ENCODE data around the gene SMARCAD1.
"Not testable (repeated sequence)": the region's sequence is repeated elsewhere in the genome, so short reads cannot be mapped to it uniquely, and the experiment has no call there.

SMARCAD1 gene

GRCh38 chr4:94307231-94307871, 99.7 kb downstream of the SMARCAD1 start:
- no peak for DNase-seq (ENCODE audit: low spot score)
- Histone ChIP-seq H3K4me3 (no peak overlapping the region), H3K27ac (no peak overlapping the region)
- no peak for TF ChIP-seq CTCF (IDR thresholded peaks at IDR 0.05)

GRCh38 chr4:94319927-94320326, 112.3 kb downstream of the SMARCAD1 start:
- DNase-seq (ENCODE audit: low spot score); H3K4me3 ChIP-seq; H3K27ac ChIP-seq: not testable (repeated sequence)

- no peak overlapping the region for H3K4me3 ChIP-seq
- no peak for DNase-seq (ENCODE audit: low spot score)
- no peak for TF ChIP-seq CTCF (IDR thresholded peaks at IDR 0.05)
- H3K27ac ChIP-seq = no peak overlapping the region
Measured at GRCh38 chr4:94325835-94326234, 118.2 kb downstream of the SMARCAD1 start.

GRCh38 chr4:94329933-94330332, 122.3 kb downstream of the SMARCAD1 start:
- TF ChIP-seq CTCF (IDR thresholded peaks at IDR 0.05) = no peak
- Histone ChIP-seq H3K27ac (no peak overlapping the region), H3K4me3 (no peak overlapping the region)
- no peak for DNase-seq (ENCODE audit: low spot score)

- TF ChIP-seq CTCF (IDR thresholded peaks at IDR 0.05) = no peak
- H3K4me3 ChIP-seq = no peak overlapping the region
- no peak for DNase-seq (ENCODE audit: low spot score)
- H3K27ac ChIP-seq = no peak overlapping the region
Measured at GRCh38 chr4:94332983-94333590, 125.4 kb downstream of the SMARCAD1 start.

GRCh38 chr4:94333866-94334265, 126.2 kb downstream of the SMARCAD1 start:
- no peak for TF ChIP-seq CTCF (IDR thresholded peaks at IDR 0.05)
- no peak for DNase-seq (ENCODE audit: low spot score)
- Histone ChIP-seq H3K4me3 (no peak overlapping the region), H3K27ac (no peak overlapping the region)

GRCh38 chr4:94334476-94334875, 126.8 kb downstream of the SMARCAD1 start:
- no peak for TF ChIP-seq CTCF (IDR thresholded peaks at IDR 0.05)
- H3K27ac ChIP-seq = no peak overlapping the region
- DNase-seq (ENCODE audit: low spot score) = no peak
- H3K4me3 ChIP-seq = no peak overlapping the region
